Stimulated activated CD4-positive, alpha-beta T cell treated with anti-CD3 and anti-CD28 coated beads, Interleukin-15, amount 100 ng/mL, for 1 hour (primary cell): ENCODE results near the gene CD320.
"Not testable (repeated sequence)": the region's sequence is repeated elsewhere in the genome, so short reads cannot be mapped to it uniquely, and the experiment has no call there.

ENCODE experiments used
- DNase-seq, 2 donors: peaks; one replicate each; pipeline ENCODE4 v3.0.0-alpha.2; 2020; ENCODE audit warnings: low read depth in 1 of 2, low spot score in 1 of 2

The CD320 gene

GRCh38 chr19:8310342-8311055 lies 2.3 kb upstream of the CD320 start:
- DNase-seq, result no peak

DNA sequence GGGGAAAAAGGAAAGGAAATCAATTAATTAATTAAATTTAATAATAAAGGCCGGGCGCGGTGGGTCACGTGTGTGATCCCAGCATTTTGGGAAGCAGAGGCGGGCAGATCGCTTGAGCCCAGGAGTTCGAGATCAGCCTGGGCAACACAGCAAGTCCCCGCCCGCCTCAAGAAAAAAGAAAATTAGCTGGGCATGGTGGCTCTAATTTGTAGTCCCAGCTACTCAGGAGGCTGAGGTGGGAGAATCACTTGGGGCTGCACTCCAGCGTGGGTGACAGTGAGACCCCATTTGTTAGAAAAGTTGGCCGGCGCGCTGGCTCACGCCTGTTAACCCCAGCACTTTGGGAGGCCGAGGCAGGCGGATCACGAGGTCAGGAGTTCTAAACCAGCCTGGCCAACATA lies 733 bp upstream of the CD320 start:
- DNase-seq, result no peak

DNA sequence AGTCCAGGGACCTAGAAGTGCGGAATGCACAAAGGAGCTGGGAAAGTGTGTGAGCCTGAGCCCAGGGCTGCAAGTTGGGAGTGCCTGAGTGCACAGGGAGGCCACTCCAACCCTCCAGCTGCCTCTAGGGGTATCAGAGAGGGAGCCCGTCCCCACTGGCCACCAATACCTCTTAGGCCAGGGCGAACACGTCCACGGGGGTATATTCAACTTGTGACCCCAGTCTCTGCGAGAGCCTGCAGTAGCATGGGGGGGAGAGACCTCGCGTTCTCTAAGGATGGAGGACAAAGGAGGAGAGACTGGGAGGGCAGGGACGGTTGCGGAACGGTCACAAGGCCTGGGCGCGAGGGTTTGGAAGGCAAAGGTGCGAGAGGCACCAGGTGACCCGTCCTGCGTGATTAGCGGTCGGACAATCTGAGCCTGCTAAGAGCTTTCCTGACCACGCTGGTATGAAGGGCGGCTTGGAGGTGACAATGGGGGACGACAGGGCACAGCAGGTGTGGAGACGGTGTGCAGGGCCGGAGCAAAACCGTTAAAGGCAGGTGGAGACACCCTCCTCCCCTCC lies 676 bp downstream of the CD320 start:
- DNase-seq, result no peak

DNA sequence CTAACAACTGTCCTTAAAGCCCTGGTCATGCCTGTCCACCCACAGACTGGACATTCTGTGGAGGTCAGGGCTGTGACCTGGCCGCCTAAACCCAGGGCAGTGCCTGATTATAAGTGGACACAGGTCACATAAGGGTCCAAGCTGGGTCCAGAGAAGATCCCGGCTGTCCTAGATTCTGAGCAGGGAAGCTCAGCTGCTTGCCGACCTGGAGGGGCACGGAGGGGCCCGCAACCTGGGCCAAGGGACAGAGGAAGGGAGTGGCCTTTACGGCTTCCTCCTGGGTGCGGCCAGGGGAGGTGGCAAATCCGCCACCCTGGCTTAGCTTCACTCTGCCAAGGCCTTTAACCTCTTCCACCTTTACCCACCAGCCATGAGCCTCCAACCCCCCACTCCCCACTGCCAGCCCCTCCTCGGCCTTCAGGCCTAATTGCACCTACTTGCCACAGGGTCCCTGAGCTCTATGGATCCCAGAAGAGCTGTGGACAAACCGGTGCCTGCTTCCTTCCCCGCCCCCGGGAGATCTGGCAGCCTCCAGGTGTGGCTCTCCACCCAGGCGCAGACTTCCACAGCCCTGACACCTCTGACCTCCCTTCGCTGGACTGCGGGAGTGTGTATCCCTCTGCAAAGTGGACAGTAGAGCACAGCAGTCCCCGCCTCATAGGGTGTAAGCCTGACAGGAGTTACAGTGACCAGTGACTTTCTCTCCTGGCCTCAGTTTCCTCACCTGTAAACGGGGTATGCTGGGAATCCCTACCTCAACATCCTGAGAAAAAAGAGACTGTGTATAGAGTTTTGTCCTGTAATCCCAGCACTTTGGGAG lies 1.7 kb downstream of the CD320 start:
- no peak for DNase-seq

DNA sequence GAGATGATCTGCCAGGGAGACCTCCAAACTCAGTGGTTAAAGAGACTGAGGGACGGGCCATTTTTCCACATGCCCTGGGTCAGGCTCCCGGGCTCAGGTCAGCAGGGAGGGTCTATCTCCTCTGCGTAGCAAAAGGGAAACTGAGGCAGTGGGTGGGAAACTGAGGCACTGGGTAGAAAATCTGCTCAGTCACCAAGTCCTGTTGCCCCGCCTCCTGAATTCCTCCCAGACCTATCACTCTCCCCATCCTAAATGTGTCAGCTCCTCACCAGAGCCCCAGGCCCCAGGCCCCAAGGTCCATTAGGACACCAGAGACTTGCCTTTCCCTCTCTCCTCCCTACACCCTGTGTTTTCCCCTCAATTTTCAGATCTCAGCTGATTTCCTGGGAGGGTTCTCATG lies 2.4 kb downstream of the CD320 start:
- no peak for DNase-seq

- no peak for DNase-seq
Observed at GRCh38 chr19:8304841-8305621, 3.1 kb downstream of the CD320 start.

- no peak for DNase-seq
Observed at GRCh38 chr19:8302734-8303133, 5.4 kb downstream of the CD320 start.

- DNase-seq, result no peak
Observed at GRCh38 chr19:8302357-8302691, 5.8 kb downstream of the CD320 start.

DNA sequence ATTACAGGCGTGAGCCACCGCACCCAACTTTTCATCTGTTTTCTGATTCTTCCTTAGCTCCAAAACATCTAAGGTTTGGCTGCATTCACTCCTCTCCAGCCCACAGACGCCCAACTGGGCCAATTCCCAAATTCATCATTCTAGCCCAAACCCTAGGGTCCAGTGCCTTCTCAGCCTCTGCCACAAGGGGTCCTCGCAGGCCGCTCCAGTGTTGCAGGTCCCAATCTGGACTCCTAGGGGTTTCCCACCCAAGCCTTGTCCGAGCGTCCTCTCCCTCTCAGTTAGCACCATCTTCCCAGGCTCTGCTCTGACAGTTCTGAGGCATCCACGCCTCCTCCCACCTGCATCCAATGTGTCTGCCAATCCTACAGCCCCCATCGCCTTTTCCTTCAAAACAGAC lies 16.8 kb downstream of the CD320 start:
- not testable (repeated sequence) for DNase-seq

GRCh38 chr19:8276508-8276907 lies 31.6 kb downstream of the CD320 start:
- not testable (repeated sequence) for DNase-seq

GRCh38 chr19:8269724-8270123 lies 38.4 kb downstream of the CD320 start:
- DNase-seq, result no peak

GRCh38 chr19:8265872-8266271 lies 42.3 kb downstream of the CD320 start:
- no peak for DNase-seq

DNA sequence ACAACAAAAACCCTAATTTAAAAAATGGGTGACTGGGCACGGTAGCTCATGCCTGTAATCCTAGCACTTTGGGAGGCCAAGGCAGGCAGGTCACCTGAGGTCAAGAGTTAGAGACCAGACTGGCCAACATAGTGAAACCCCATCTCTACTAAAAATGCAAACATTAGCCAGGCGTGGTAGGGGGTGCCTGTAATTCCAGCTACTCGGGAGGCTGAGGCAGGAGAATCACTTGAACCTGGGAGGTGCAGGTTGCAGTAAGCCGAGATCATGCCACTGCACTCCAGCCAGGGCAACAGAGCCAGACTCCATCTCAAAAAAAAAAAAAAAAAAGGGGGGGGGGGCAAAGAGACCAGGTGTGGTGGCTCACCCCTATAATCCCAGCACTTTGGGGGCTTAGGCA lies 43.9 kb downstream of the CD320 start:
- DNase-seq, result not testable (repeated sequence)

- DNase-seq, result no peak
Observed at GRCh38 chr19:8262431-8262830, 45.7 kb downstream of the CD320 start.

- no peak for DNase-seq
Observed at GRCh38 chr19:8261881-8262280, 46.3 kb downstream of the CD320 start.

DNA sequence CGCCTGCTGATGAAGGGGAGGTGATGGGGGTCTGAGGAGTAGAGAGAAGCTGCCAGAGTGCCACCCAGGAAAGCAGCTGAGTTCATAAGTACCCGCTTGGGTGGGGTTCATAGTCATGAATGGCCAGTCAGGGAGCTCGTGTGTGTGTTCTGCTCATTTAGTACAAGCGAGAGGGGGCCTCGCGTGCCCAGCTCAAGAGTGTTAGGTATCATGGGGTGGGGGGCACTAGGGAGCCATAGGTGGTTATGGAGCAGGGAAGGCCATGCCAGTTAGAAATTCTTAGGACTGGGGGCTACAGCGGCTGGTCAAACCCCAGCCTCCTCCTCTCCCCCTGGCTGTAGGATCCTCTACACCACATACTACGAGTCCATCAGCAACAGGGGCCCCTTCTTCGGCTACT lies 46.8 kb downstream of the CD320 start:
- DNase-seq, result no peak

- DNase-seq, result no peak
Observed at GRCh38 chr19:8259922-8260247, 48.3 kb downstream of the CD320 start.

DNA sequence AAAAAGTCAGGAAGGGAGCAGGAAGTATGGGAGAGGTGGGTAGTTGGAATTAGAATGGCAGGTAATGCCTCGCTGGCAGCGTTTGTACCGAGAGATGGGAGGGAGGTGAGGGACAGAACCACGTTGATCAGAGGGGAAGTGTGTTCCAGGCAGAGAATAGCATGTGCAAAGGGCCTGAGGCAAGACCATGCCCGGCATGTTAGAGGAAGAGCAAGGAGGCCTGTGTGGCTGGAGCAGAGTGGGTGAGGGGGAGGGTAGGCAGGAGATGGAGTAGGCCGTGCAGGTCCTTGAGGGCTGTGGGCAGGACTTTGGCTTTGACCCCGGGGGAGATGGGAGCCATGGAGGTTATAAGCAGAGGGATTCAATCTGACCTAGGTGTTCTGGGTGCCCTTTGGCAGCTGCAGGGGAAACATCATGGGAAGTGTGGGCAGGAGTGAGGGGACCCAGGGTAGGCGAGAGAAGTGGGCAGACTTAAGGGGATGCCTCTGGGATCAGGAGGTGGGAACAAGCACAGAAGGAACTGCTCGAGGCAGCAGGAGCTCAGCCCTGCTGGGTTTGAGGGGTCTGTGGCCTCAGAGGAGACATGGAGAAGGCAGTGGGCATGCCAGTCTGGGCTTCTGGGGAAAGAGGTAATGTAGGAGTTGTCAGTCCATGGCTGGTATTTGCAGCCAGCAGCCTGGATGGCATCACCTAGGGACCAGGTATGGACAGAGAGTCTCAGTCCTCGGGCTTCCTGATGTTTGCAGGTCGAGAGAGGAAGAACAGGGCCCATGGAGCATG lies 48.8 kb downstream of the CD320 start:
- no peak for DNase-seq

DNA sequence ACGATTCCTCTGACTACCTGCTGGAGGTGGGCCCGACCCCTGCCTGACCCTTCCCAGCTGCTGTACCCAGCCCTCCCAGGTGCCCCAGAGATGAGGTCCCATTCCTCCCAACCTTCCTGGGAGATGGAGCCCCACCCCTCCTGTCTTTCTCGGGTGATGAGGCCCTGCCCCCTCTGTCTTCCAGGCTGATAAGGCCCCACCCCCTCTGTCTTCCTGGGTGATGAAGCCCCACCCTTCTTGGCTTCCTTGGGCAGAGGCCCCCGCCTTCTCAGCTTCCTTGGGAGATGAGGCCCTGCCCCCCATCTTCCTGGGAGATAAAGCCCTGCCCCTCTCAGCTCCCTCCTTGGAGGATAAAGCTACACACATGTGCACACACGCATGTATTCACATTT lies 51.1 kb downstream of the CD320 start:
- no peak for DNase-seq

- no peak for DNase-seq
Observed at GRCh38 chr19:8256276-8257051, 51.7 kb downstream of the CD320 start.
